ENCODE measurements around the gene P2RX5.

The P2RX5 gene

DNA sequence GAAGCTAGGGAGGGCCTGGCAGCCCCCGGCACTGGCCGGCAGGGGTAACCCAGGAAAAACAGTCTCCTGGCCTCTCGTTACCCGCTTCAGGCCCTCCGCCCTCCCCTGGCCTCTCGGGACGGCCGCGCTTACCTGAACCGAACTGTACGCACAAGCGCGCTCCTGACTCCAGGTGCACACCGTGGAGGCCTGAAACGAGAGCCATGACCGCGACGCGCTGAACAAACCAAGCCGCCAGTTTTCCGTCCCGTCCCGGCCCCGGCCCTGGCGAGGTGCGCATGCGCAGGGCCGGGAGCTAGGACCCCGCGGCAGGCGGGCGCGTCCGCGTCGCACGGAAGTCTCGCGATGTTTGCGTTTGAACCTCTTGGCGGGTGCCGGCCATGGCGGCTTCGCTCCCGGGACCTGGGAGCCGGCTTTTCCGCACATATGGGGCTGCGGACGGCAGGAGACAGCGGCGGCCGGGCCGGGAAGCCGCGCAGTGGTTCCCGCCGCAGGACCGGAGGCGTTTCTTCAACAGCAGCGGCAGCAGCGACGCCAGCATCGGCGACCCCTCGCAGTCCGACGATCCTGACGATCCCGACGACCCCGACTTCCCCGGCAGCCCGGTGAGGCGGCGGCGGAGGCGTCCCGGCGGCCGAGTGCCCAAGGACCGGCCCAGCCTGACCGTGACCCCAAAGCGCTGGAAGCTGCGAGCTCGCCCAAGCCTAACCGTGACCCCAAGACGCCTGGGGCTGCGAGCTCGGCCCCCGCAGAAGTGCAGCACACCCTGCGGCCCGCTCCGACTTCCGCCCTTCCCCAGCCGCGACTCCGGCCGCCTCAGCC lies 27.8 kb upstream of the P2RX5 start, which contains the start of gene HASPIN:
Gene HASPIN (plus strand): TSS at position 348 of the 822 bp plus-strand sequence. CDS start 33 bp downstream, at position 381.
- TF ChIP-seq, protein P1, sequence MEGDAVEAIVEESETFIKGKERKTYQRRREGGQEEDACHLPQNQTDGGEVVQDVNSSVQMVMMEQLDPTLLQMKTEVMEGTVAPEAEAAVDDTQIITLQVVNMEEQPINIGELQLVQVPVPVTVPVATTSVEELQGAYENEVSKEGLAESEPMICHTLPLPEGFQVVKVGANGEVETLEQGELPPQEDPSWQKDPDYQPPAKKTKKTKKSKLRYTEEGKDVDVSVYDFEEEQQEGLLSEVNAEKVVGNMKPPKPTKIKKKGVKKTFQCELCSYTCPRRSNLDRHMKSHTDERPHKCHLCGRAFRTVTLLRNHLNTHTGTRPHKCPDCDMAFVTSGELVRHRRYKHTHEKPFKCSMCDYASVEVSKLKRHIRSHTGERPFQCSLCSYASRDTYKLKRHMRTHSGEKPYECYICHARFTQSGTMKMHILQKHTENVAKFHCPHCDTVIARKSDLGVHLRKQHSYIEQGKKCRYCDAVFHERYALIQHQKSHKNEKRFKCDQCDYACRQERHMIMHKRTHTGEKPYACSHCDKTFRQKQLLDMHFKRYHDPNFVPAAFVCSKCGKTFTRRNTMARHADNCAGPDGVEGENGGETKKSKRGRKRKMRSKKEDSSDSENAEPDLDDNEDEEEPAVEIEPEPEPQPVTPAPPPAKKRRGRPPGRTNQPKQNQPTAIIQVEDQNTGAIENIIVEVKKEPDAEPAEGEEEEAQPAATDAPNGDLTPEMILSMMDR (IDR thresholded peaks at IDR 0.05; ENCODE audit: extremely low read depth, missing control alignments): no peak
- peak; percentile 99 for DNase-seq (ENCODE audit: low spot score)

DNA sequence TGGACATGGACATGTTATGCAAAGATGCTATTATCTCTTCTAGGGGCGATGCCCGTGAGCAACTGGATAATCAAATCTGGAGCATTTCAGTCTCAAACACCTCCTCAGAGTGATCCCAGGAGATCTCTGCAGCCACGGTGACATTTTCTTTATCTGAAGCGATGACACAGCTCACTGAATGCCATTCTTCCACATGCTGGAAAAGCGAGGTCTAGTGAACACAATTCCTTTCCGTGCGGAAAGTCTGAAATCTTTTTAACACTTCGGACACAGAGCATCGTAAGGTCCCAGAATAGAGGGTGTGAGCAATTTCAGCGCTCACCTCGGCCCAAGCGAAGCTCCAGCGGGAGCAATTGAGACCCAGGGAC lies 27.2 kb upstream of the P2RX5 start:
- TF ChIP-seq, protein P1 (IDR thresholded peaks at IDR 0.05; ENCODE audit: extremely low read depth, missing control alignments): no peak
- no peak for DNase-seq (ENCODE audit: low spot score)

DNA sequence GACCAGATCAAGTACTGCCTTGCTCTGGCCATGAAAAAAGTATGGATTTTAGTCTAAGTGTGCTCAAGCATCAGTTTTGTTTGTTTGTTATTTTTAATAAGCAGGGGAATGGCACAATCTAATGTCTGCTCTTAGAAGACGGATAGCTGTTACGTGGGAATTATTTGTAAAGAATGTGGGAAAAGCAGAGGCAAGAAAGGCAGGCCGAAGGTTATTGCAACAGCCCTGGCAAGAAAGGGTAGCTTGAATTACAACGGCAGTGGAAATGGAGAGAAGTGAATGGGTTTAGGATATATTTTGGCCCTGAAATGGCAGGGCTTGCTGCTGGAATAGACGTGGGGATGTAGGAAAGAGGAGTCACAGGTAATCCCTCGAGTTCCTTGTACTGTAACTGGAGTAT lies 26.8 kb upstream of the P2RX5 start:
- TF ChIP-seq, protein P1 (IDR thresholded peaks at IDR 0.05; ENCODE audit: extremely low read depth, missing control alignments): no peak

DNA sequence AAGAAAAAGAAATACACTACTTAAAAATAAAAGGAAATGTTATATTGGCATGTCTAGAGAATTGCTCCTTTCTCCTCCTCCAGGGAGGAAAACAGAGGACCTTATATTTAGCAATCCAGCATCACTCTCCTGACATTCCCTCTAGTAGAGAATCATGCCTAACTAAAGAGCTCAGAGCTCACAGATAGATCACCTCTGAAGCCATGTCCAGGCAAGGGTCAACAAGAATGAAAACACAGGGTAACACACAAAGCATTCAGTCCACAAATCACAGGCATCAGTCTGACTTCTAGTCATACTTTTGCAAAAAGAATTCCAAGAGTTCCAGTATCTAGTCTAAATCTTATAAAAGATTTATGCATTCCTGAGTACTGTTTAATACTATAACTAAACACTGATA lies 23.3 kb upstream of the P2RX5 start:
- no peak for DNase-seq (ENCODE audit: low spot score)
- TF ChIP-seq, protein P1 (IDR thresholded peaks at IDR 0.05; ENCODE audit: extremely low read depth, missing control alignments): no peak

More for the DNA sequence above, 26.8 kb upstream of the P2RX5 start:
- no peak for DNase-seq (ENCODE audit: low spot score)

DNA sequence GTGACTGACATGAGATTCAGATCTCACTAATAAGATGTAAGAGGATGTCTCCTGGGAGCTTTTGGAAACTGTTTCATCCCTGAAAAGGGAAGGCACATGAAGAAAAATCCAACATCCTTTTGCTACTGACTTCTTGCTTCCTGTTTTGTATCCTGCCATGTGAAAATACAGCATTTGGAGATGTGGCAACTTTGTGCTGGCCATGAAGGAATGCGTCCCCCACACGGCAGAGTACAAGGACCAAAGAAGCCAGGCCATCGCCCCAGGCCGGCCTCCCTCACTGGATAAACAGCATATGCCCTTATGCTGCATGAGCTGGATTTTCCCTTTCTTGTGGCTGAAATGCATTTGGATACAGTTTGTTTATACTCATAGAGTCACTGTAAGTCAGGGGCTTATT lies 22.2 kb upstream of the P2RX5 start:
- no peak for DNase-seq (ENCODE audit: low spot score)
- TF ChIP-seq, protein P1 (IDR thresholded peaks at IDR 0.05; ENCODE audit: extremely low read depth, missing control alignments): no peak

DNA sequence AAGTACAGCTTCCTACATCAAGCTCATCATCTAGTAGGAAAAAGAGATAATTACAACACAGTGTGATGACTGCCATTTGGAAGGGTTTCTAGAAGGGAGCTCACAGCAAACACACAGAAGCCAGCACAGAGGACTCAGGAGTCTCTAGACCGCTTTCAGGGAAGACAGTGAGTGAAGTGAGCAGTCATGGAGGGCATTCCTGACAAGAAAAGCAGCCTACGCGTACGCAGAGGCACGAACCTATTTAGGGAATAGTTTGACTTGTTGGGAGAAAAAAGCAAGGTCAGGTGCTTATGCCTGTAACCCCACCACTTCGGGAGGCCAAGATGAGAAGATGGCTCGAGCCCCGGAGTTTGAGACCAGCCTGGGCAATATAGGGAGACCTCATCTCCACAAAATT lies 19.3 kb upstream of the P2RX5 start:
- no peak for DNase-seq (ENCODE audit: low spot score)
- TF ChIP-seq, protein P1 (IDR thresholded peaks at IDR 0.05; ENCODE audit: extremely low read depth, missing control alignments): no peak

DNA sequence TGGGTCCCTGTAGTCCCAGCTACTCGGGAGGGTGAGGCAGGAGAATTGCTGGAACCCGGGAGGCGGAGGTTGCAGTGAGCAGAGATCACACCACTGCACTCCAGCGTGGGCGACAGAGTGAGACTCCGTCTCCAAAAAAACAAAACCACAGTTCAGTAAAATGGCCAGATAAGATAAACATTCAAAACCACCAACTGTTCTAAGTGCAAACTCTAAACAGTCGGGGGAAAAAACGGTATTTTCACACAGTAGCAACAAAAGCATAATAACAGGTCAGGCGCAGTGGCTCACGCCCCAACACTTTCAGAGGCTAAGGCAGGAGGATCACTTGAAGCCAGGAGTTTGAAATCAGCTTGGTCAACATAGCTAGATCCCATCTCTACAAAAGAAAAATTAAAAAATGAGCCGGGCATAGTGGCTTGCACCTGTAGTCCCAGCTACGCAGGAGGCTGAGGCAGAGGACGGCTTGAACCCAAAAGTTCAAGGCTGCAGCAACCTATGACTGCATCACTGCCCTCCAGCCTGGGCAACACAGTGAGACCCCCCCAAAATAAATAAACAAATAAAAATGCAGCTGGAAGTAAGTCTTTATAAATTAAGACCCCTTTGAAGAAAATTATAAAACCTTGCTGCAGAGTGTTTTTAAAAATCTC lies 17.0 kb upstream of the P2RX5 start:
- DNase-seq (ENCODE audit: low spot score): no peak
- TF ChIP-seq, protein P1 (IDR thresholded peaks at IDR 0.05; ENCODE audit: extremely low read depth, missing control alignments): no peak
